GM18868 (cell line): ENCODE data around the gene PSME3IP1.

Experiments used
- ATAC-seq: cut with Tn5 transposase; IDR thresholded peaks from one replicate; pipeline ENCODE4 v1.9.1; 2021; ENCODE audit warnings: mild to moderate bottlenecking, moderate library complexity; ENCODE audit not compliant: unreplicated experiment

Gene PSME3IP1

DNA sequence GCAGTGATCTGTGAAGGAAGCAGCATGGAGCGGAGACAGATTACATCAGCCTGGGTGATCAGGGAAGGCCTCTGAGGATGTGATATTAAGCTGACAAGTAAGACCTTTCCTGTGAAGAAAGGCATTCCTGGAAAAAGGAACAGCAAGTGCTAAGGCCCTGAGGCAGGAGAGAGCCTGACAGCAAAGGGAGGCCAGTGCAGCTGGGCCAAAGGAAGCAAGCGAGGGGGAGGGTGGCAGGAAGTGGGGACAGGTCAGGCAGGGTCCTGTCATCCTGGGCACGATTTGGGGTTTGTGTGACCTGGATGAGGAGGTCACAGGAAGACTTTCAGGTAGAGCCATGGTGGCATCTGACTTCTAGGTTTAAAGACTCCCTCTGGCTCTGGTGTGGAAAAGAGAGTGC, 81.1 kb downstream of the PSME3IP1 start:
- no peak for ATAC-seq

DNA sequence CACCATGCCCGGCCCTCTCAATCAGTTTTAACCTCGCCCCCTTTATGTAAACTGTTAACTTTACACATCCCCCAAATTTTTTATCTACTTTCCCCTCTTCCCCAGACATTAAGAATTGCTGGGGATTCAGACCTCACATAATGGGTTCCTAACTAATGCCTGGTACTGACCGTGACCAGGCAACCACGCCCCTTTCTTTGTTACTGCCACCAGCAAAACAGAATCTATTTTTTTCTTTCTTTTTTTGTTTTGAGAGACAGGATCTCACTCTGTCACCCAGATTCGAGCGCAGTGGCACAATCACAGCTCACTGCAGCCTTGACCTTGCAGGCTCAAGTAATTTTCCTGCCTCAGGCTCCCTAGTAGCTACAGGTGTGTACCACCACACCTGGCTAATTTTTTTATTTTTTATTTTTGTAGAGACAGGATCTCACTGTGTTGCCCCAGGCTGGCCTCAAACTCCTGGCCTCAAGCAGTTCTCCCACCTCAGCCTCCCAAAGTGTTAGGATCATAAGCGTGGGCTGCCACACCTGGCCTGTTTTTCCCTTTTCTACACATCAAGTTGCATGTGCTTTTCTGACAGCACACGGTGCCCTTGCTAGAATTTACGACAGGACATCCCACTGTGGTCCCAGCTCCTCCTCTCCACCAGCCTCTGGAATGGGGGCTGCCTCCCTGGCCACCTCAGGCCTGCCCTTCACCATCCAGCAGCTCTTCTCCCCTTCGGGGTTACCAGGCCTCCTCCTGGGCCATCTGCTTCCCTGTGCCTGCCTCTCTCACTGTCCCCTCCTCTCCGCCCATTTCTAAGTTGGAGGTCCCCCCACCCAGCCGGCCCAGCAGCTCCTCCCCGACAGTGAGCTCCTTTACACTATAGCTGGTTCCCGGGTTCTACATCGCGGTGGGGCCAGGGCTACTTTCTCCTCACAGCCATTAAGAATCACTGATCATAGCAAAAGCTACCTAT, 82.7 kb downstream of the PSME3IP1 start:
- no peak for ATAC-seq
